HTERT RPE-1 (cell line): ENCODE data around the gene PLEKHA6.
"Not testable (repeated sequence)": the region's sequence is repeated elsewhere in the genome, so short reads cannot be mapped to it uniquely, and the experiment has no call there.

Source experiments
- in situ Hi-C: fragments of 300-500 bp; cut with MboI; formaldehyde crosslinking; loops from 4 replicates; pipeline ENCODE4 v1.14.3; 2020; ENCODE audit warnings: low sequenced_read_pairs

PLEKHA6 gene

DNA sequence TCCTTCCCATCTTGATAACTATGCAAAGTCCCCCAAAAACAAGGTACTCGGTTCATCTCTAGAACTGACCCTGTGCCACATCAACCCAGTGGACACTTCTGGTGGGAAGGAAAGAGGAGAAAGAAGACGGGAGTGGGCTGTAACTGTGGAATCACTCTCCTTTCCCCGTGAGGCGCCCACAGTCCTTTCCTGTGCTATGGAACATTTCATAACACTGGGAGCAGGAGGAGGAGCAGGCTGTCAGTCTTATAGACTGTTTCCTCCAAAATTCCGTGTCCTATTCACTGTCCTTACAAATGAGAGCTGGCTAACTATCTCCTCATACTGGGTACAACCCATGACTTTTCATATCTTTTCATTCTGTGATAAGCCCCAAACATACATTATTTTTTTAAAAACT lies 40.7 kb downstream of the PLEKHA6 start:
- in situ Hi-C loops: no loop called here

DNA sequence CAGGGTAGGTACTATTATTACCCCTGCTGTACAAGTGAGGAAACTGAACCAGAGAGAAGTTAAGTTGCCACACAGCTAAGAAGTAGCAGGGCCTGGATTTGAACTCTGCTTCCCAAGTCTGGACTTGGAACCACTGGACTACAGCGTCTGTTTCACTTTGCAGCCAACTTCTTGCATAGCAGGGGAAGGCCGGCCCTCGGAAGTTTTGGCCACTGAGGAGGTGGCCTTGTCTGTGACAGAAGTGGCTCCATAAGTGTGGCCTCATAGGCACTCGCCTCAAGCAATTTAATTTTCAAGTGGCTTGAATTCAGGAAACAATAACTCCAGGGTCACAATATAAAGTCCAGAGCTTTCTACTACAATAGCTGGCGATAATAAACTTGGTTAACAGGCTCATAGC lies 41.4 kb downstream of the PLEKHA6 start:
- in situ Hi-C loops: no loop called here

DNA sequence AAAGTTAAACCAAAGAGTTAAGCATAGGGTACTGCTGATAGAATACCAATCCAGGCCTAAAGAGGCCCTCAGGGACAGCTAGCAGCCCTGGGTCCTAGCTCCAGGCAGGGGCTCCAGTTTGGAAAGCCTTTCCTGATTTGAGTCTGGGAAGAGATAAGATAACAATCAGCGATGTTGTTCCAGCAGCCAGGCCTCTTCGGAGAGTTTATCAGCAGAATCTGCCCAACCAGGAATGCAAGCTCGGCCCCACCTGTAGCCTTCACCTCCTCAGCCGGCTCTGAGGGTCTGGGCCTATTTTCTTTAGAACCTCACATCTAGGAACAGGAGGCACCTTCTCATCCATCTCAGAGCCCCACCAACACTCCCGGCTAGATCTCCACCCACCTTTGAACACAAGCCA lies 42.6 kb downstream of the PLEKHA6 start:
- in situ Hi-C loops: no loop called here

DNA sequence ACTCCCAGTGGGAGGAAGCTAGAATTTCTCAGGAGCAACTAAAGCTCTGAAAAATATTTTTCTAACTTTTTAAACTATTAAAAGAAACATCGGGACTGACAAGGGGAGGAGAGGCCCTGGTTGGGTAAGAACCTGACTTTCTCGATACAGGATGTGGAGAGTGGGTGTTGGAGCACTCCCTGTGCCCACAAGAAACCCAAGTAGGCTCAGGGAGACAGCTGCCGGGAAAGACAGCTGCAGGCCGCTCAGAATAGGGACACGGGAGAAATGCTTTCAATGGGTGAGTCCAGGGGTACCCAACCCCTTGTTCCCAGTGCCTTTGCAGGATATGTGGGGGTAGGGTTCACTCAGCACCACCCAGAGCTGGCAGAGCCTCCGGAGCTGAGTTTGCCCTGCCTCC lies 43.6 kb downstream of the PLEKHA6 start:
- in situ Hi-C loops: no loop called here

DNA sequence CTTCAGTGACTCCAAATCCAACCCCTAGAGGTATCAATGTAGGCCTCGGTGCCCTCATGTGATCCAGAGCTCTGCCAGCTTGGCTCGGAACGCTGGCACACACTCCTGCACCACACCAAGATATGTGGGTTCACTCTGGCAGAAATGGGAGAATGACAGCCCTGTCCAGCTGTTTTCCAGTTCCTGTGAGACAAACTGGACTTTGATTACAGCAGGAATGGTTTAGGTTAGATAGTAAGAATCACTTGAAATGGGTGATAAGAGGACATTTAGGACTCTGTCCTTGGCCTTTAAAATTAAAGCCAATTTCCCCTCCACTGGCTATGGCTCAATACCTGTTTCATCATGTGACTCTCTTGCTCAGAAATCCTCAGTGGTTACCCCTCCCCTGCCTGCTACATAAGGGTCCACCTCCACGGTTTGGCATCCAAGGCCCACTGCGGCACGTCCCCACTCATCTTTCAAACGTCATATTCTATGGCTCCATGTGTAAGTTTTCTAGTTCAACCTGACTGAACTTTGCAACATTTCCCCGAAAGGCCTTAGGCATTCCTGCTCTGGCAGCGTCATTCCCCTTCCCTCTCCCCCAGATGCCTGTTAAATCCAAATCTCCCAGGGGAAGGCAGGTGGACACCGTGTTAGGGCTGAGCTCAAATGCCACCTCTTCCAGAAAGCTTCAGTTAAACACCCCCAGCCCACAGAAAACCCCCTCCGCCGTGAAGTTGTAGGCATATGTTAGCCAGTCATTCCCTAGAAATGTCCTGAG lies 44.7 kb downstream of the PLEKHA6 start:
- in situ Hi-C loops: no loop called here

DNA sequence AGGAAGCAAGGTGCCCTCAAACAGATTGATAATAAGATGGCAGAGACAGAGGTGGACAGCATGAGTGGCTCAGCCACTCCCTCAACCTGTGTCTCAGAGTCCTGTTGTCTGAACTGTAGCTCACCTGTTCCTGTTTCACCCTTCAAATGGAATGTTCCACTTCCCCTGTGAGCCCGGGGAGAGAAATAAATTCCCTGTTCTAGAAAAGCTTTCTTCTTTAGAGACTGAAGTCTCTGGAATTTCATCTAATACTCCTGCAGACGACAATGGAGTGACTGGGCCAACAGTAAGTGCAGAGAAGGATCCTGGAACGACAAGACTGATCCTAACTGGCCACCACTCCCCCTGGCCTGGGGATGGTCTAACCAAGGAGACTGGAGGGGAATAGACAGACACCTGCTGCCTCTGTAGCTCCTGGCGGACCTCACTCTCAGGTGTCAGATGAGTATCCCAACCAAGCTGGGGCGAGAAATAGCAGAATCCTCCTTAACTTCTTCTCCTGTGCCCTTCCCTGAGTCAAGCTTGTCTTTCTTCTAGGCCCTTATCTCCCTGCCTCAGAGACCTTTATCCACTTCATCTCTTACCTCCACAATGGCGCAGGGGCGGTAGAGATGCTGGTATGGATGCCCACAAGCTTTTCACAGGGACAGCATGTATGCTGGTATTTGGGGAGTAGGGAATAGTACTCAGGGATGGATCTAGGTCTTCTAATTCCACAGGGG lies 45.4 kb downstream of the PLEKHA6 start:
- in situ Hi-C loops: no loop called here

DNA sequence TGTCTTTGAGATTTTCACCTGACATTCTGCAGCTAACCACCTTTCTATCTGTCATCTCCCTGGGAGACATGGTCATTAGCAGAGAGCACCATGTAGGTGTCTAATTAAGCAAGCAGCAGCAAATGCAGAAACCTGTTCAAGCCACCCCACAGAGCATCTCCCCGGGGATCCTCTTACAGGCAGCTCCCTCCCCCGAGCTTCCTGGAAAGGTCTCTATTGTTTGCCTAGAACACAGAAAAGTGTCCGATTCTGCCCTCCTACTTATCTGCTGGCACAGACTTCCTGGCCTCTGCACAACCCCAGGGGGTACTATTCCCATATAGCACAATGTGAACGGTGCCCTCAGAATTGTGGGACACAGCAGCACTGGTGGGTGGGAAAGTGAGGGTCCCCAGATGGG lies 46.1 kb downstream of the PLEKHA6 start:
- in situ Hi-C loops: no loop called here

DNA sequence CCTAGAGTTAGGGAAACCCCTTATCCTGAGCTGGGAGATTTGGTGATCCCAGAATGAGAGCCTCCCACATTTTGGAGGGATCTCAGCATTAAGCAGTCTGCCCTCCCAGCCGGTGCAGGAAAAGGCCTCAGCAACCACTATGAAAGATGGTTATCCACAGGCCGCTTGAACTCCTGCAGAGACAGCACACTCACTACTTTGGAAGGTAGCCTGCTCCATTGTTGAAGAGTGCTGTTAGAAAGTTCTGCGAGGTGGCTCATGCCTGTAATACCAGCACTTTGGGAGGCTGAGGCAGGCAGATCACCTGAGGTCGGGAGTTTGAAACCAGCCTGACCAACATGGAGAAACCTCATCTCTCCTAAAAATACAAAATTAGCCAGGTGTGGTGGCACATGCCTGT lies 48.8 kb downstream of the PLEKHA6 start:
- in situ Hi-C loops: not testable (repeated sequence)

DNA sequence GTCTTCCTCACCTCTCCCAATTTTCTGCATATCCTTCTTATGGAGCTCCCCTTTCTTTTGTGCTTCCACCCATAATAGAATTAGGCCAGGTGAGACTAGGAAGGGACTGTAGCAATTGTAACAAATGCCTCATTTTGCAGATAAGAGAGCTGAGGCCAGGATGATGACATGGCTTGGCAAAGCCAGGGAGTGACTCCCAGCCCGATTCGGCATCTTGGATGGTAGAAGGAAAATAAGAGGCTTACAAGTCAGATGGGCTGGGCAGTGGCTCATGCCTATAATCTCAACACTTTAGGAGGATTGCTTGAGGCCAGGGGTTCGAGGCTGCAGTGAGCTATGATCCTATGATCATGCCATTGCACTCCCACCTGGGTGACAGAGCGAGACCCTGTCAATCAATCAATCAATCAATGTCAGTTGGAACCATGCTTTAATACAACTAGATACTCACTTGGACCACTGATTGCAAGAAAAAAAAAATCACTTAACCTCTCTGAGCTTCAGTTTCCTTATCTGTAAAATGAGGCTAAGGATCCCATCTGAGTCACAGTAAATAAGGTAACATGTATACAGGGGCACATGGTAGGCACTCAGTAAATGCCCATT lies 51.6 kb downstream of the PLEKHA6 start:
- in situ Hi-C loops: no loop called here

DNA sequence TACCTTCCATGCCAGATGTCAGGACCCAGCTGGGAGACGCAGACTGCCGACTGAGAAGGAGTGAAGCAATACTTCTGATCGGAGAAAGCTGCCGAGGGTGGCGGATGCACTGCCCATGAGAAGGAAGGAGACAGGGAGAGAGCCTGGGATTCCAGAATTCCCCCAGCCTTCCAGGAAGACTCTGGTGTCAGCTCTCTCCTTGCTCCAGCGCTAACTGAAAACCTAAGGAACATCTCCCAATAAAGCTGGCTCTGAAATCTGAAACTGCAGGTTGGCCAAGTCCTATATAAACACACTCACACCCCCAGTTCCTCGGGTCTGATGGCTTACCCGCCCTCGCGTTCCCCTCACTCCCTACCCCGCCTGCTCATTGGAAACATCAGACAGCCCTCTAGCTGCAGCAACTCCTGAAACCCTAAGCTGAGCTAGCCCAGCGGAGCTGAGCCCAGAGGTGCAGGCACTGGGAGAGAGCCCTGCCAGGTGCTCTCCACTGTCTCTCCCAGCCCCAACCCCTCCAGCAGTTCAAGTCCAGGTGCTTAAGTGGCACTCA lies 52.3 kb downstream of the PLEKHA6 start:
- in situ Hi-C loops: no loop called here

DNA sequence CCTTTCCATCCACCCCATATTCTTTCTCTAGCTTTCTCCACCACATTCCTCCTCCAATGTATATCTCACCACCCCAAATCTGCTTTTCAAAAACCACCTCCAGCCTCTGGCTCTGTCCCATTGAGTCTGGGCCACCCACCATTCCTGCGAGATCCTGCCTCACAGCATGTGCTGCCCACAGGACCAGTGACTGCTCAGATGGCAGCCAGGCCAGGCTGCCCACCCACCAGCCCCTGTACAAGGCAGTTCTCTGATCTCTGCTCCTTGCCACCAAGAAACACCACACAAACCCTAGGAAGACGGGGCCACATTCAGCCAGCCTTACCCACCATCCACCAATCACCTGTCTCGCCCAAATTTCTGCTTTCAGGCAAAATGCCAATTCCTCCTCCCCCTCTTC lies 53.7 kb downstream of the PLEKHA6 start:
- in situ Hi-C loops: no loop called here

DNA sequence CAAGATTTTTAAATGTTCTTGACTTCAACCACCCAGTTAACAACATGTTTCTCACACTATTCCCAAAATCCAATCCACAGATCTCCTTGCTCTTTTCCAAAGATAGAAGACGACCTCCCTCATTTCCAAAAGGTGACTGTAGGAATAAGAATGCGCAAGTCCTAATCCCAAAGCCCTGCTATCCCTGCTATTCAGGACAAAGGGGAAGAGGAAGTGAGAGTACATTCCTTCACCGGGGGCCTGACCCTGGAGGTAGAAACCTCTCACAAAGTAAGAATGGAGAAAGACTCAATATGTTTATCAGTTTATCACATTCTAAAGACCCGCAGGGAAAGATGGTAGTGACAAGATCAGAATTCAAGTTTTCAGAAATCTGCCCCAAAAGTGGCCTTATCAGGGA lies 55.7 kb downstream of the PLEKHA6 start:
- in situ Hi-C loops: no loop called here

DNA sequence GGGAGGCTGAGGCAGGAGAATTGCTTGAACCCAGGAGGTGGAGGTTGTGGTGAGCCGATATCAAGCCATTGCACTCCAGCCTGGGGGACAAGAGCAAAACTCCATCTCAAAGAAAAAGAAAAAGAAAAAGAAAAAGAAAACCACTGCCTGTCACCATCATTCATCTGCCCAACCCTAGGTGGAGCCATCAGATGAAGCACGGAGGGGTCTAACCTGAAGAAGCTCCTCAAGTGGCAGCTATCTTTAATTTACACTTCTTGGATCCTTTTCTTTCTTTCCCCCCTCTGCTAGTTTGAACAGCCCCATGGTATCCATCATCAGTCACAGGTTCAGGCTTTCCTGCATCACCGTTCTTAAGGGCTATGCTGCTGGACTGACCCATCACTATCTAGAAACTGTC lies 57.0 kb downstream of the PLEKHA6 start:
- in situ Hi-C loops: no loop called here

DNA sequence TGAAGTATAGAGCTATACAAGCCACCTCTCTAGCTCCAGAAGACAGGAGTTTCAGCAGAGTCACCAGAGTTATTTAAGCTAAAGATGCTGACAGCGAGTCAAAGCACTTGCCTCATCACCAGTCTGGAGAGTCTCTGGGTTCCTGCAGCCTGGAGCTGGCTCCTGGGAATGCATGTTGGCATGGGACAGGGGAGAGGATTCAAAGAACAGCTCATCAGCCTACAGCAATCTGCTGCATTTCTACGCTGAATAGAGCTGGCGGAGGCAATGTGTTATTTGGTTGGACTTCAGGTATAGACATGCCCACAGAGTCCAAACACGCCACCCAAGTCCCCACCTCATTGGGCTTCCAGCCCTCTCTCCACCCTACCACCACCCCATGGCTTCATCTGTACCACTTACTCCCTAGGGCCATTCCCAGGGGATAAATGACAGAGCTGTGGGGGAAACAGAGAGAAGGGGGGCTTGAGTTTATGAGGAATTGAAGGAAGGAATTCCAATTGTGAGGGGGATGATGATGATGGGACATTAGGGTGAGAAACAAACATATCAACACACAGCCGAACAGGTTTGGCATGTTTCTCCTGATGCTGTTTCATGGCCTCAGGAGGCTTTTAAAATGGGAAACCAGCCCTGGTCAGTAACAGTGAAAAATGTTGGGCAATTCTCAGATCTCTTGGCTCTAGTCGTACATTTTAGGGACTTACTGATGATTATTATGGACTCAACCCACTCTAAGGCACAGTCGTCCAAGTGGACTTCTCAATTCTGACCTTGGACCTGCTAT lies 58.4 kb downstream of the PLEKHA6 start:
- in situ Hi-C loops: no loop called here

DNA sequence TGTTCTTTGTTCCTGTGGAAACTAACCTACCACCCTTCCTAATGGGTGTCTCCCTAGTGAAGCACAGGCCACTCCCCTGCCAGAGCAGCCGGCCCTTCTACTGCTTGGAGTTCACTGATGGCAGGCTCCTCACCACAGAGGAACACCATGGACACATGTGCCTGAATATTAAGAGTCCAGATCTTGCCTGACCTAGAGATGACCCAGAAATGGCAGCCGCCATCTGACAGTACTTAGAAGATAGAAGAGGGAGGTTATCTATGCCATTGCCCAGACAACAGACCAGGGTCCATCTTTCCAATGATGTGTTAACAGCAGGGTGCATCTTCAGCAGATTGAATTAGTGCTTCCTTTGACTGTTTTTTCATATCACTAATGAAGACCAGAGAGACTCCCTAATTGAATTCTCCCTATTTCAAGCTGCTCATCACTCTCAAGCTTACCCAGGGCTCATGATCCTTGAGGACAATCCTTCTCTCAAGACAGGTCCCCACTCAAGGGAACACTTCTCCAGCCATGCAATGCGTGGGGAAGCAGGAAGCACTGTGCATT lies 59.8 kb downstream of the PLEKHA6 start:
- in situ Hi-C loops: no loop called here

DNA sequence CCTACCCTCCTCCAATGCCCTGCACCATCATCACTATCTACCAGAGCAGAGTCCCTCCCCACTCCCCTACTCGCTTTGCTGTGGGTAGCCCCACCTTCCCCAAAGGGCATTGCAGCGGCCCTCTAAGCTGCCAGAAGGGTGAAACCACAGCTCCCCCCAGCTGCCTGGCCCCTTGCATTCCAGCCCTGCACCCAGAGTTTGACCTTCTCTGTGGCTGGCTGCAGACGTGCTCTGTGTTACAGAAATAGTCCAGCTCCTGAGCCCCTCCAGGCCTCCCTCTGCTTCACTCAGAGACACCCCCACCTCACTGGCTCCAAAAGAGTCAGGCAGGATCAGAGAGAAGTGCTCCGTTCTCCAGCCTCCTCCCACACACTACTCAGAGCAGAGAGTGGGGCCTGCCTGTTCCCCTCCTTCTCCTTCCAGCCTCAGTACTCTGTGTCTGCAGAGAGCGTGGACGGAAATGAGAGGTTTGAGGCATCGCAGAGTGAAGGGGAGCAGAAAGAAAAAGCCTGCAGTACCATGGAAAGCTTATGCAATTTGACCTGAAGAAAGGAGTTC lies 63.2 kb downstream of the PLEKHA6 start:
- in situ Hi-C loops: no loop called here

DNA sequence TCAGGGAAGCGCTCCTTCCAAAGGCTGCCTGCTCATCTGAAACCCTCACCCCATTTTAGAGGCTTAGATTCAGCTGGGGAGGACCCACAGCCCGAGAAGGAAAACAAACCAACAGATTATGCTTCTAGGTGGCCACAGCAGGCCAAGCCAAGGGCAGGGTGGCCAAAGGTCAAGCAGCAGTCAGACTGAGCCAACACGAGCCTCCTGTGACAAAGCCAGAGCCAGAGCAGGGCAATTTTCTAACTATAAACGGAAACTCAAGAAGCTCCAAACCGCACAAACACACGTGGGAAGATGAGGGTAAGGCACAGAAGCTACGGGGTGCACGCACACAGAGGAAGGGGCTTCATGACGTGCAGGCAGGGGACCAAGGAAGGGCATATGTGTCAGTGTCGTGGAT lies 64.1 kb downstream of the PLEKHA6 start:
- in situ Hi-C loops: no loop called here

DNA sequence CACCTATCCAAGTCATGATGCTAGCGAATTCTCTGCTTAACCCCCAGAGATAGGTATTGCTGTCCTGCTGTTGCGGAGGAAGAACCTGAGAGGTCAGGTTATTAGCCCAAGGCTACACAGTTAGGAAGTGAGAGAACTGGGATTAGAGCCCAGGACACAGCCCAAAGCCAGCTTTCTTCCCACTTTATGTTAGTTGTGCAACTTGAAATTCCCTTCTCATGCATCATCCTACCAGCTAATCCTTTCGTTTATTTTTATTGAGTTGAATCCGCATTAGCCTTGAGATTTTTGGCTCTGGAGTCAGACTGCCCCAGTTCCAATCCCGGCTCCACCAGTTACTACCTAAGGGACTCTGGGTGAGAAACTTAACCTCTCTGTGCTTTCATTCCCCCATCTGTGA lies 65.4 kb downstream of the PLEKHA6 start:
- in situ Hi-C loops: no loop called here

DNA sequence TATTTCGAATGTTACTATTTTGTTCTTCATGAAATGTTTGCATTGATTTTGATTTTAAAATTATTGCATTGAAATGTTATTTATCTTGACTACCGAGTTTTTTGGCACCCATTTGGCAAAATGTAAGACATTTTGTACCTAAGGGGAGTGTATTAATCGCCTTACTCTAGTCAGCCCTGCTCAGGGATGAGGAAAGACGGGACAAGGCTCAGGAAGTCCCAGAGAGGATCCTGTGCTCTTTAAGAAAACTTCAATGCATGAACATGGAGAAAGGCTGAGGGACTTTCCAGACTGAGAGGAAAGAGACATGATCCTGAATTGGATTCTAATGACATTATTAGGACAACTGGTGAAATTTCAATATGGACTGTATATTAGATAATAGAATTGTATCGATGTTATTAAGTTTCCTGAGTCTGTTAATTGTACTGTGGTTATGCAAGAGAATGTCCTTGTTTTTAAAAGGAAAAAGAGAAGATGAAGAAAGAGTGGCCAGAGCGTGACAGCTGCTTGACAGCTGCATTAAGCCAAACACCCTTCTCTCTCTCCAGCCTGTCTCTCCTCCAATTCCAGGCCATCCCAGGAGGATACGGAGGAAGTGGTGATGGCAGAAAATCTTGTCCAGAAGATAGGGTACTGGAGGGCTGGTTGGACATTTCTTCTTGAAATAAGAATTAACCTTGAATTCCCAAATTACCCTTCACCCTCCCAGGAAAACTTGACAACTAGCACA lies 66.0 kb downstream of the PLEKHA6 start:
- in situ Hi-C loops: no loop called here

DNA sequence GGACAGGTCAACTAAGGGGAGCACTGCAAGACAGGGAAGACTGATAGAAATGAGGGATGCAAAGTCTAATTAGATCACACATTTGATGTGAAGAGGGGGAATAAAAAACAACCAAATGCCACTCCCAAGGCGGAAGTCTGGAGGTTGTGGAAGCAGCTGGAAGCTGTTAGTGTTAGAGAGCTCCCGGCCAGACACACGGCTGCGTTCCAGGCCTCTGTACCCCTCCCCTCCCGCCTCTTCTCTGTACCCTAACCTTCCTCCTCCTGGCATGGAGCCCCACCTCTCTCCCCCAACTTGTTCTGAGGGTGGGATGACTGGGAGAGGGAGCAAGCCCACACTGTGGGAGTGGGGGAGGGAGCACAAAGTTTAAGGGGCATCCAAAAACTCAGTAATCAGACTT lies 67.0 kb downstream of the PLEKHA6 start:
- in situ Hi-C loops: no loop called here
